GM19043 (cell line): ENCODE measurements around the gene JMJD4.
"Not testable (repeated sequence)": the region's sequence is repeated elsewhere in the genome, so short reads cannot be mapped to it uniquely, and the experiment has no call there.

Experiments
- ATAC-seq: cut with Tn5 transposase; IDR thresholded peaks from one replicate; pipeline ENCODE4 v1.9.1; 2021; ENCODE audit warnings: low read depth; ENCODE audit not compliant: unreplicated experiment

The JMJD4 gene

DNA sequence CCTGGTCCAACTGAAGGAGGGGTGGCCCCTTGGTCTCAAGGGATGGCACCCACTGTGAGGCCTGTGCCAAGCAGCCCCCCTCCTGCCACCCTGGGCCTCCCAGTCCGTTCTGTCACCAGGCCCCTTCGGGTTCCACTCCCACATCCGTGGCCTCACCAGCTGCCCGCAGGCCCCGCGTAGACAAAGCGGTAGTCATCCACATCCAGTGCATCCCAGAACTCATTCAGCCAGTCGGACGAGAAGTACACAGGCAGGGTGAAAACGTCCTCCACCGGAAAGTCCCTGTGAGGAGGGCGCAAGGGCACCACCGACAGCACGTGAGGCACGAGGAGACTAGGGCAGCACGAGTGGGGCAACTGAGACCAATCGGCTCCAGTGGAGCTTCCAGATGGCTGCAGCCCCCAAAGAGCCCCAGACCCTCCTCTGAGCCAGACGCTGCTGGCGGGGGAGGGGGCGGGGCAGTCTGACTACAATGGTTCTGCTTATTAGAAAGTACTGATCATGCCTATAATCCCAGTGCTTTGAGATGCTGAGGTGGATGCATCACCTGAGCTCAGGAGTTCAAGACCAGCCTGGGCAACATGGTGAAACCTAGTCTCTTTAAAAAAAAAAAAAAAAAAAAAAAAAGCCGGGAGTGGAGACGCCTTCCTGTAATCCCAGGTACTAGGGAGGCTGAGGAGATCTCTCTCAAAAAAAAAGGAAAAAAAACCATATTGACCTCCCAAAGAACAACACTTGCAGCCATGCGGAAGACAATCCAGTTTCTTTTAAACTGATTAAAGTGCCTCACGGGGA lies 1.2 kb downstream of the JMJD4 start:
- no peak for ATAC-seq

DNA sequence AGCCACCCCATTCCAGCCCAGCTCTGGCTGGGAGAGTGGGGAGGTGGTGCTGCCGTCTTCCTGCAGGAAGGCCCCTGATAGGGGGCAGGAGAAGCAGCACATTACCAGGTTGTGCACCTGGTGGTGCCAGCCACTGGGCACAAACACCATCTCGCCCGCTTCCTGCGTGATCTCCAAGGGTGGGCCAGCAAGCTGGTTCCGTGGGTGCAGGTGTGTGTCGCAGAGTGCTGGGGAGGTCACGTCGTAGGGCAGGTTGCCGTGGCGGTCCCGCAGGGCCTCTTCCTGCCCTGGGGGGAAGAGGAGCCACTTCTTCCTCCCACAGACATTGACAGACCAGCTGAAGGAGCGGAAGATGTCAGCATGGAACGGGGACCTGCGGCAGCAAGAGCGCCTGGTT lies 1.8 kb downstream of the JMJD4 start:
- no peak for ATAC-seq

DNA sequence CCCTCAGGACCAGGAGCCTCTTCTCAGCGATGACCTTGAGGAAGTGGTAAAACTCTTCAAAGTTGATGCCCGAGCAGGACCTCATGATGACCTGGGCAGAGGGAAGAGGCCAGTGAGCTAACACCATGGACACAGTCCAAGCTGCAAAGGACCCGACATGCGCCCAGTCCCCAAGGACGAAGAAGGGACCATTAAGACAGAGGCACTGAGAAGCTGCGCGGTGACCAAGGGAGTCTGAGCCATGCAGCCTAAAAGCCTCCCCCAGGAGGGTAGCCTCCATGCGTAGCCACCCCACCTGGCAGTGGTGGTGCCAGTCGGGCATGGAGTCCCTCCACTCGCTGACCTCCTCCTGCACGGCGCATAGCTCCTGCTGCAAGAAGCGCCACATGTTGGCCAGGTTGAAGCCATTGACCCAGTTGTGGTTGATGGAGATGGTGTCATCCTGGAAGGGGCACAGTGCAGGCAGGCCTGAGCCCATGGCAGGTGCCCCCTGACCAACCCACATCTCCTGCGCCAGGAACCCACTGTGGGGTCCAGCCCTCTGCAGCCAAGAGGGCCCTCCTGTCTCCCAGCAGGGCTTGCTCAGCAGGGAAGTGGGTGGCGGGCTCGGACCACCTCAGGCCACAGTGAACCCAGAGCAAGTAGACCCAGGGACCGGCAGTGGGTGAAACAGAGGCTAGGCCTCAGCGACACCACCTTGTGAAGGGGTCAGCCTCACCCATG lies 2.4 kb downstream of the JMJD4 start:
- no peak for ATAC-seq

GRCh38 chr1:227731696-227732585 lies 3.2 kb downstream of the JMJD4 start:
- no peak for ATAC-seq

DNA sequence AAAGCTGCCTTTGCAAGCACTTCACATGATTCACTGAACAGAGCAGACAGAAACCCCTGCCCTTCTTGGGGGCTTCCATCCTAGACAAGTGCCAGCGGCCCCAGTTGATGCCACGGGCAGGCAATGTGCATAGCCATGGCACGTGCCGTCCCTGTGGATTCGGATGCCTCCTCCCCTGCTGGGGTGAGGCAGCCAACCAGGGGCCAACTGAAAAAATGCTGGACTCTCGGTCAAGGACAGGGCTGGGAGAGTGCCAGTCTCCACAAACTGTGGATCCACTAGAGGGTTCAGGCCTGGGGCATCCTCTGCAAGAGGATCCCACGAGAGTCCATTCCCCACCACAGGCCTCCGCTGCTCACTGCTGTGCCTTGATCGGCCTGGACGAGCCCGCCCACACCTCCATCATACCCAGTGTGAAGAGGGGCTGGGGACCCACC lies 3.8 kb downstream of the JMJD4 start:
- ATAC-seq = no peak

DNA sequence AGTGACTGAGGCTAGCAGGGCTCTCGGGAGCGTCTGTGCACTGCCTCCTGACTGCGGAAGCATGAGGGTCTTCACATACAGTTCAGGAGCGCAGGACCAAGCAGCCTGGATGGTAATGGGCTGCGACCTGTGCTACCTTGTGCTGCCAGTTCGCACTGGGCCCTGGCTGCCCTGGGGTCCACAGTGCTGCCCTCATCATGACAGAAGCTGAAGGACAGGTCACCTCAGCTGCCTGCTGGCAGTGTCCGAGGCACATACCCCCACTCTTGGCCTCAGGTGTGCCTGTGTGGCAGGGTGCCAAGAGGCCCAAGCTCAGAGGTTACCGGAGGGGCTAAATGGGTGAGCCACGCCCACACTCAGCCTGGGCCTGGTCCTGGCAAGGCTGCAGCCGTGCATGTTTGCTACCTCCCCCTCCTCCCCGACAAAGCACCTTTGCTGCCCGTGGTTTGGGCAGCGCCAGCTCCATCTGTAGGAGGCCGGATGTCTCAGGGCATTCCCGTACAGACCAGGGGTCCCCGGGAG lies 4.4 kb downstream of the JMJD4 start:
- ATAC-seq = no peak

- peak; percentile 31 for ATAC-seq
These were observed 5.0 kb downstream of the JMJD4 start for GRCh38 chr1:227729881-227730629.

GRCh38 chr1:227729144-227729880 lies 5.8 kb downstream of the JMJD4 start:
- ATAC-seq = no peak

- ATAC-seq = no peak
These were observed 6.3 kb downstream of the JMJD4 start for GRCh38 chr1:227728892-227729143.

- no peak for ATAC-seq
These were observed 6.8 kb downstream of the JMJD4 start for GRCh38 chr1:227728059-227728891.

DNA sequence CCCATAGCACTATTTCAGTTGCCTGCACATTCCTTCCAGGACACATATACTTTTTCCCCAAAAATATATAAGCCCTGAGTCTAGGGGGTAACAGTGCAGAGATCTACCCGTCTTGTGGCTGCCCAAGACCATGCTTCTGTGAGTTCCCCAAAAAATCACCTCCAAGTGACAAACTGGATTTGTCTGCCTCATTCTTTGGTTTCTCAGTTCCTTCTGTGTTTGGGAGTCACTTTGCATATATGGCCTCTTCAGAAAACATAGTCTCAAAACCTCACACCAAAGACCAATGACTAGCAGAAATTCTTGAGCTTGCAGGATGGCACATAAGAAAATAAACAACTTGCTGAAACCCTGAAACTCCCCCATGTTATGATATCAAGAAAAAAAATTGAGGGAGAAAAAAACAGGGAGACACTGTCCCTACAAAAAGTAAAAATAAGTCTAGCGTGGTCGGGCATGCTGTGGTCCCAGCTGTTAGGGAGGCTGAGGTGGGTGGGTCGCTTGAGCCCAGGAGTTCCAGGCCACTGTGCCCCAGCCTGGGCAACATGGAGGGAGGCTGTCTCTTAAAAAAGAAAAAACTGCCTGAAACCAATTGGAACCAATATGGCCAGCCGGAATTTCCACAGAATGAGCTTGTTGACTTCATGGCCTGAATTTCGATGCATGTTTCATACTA lies 8.0 kb downstream of the JMJD4 start:
- no peak for ATAC-seq

DNA sequence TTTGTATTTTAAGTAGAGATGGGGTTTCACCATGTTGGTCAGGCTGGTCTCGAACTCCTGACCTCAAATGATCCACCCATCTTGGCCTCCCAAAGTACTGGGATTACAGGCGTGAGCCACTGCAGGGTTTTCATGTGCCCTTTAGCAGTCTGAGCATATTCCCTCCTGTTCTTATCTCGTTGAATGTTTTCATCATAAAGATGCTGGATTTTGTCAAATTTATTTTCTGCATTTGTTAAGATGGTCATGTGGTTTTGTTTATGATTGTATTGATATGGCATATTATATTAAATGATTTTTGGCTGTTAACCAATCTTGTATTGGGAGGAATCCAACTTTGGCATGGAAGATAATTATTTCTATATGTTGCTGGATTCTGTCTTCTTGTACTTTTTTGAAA lies 8.8 kb downstream of the JMJD4 start:
- ATAC-seq = no peak

- ATAC-seq = no peak
These were observed 10.1 kb downstream of the JMJD4 start for GRCh38 chr1:227725046-227725445.

GRCh38 chr1:227723474-227723873 lies 11.6 kb downstream of the JMJD4 start:
- no peak for ATAC-seq

DNA sequence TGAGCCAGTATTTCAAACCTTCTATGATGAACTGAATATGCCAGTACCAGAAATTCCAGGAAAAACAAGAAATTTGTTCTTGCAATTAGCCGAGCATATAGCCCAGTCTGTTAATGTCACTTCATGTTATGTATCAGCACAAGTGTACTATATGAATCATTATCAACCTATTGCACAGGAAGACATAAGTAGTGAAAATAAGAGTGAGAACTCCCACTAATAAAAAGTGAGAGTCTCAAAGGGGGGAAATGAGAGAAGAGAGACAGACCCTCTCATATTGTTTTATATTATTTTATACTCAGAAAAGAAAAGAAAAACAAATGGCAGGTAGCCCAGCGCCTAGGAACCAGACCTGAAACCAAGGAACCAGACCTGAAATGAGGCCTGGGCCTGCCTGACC lies 16.2 kb downstream of the JMJD4 start:
- ATAC-seq = no peak

GRCh38 chr1:227712648-227713047 lies 22.5 kb downstream of the JMJD4 start:
- peak; percentile 87 for ATAC-seq

GRCh38 chr1:227710474-227710873 lies 24.6 kb downstream of the JMJD4 start:
- ATAC-seq = not testable (repeated sequence)

DNA sequence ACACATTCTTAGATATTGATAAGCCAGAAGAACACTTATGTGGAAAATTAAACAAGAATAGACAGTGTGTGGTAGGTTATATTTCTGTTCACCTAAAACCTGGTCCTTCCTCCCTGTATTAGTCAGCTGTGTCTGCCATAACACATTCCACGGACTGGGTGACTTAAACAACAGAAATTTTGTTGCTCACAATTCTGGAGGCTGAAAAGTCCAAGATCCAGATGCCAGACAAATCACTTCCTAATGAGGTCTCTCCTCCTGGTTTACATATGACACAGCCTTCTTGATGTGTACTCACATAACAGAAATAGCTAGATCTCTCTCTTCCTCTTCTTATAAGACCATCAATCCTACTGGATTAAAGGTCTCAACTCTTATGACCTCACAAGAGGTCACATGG lies 25.7 kb downstream of the JMJD4 start:
- no peak for ATAC-seq
